ENCODE results near the gene LMBRD1. TPM values are rescaled to one million over a fixed set of nuclear protein-coding genes. Genes with fewer than 3 reads are reported as not detected.

The LMBRD1 gene
- polyA plus RNA-seq, 1 donor (not counting 4 experiments of a cell fraction or from before 2014, with no cell fraction given): 30.1 TPM

DNA sequence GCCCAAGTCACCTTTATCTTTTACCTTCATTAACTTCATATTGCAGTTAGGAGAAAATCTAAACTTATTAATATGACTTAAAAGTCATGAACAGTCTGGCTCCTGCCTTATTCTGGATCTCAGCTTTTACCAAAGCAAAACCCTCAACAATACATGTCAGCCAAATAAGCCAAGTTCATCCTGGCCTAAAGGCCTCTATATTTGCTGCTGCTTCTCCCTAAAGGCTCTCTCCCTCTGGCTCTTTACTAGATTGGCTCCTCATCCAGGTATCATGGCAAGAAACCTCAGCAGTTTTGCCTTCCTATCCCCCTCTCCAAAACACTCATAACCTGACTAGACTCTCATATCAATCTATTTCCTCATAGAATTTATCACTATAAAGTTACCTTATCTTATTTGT is 11.1 kb downstream of the LMBRD1 start:
- H3K27ac ChIP-seq (ENCODE audit: control insufficient read depth, insufficient read depth, low read length): no peak overlapping the region
- H3K9me1 ChIP-seq (ENCODE audit: control insufficient read depth, extremely low read depth, insufficient read depth, low read length): no peaks in the 10 kb centered on the region
- dilution Hi-C loops (cut with MboI; ENCODE audit: extremely low pct_ligation_motif_present, low sequenced_read_pairs): no loop called here
- TF ChIP-seq, protein P1, sequence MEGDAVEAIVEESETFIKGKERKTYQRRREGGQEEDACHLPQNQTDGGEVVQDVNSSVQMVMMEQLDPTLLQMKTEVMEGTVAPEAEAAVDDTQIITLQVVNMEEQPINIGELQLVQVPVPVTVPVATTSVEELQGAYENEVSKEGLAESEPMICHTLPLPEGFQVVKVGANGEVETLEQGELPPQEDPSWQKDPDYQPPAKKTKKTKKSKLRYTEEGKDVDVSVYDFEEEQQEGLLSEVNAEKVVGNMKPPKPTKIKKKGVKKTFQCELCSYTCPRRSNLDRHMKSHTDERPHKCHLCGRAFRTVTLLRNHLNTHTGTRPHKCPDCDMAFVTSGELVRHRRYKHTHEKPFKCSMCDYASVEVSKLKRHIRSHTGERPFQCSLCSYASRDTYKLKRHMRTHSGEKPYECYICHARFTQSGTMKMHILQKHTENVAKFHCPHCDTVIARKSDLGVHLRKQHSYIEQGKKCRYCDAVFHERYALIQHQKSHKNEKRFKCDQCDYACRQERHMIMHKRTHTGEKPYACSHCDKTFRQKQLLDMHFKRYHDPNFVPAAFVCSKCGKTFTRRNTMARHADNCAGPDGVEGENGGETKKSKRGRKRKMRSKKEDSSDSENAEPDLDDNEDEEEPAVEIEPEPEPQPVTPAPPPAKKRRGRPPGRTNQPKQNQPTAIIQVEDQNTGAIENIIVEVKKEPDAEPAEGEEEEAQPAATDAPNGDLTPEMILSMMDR (optimal IDR thresholded peaks at IDR 0.05 in 1 of 3, IDR thresholded peaks at IDR 0.05 in 1 of 3, conservative IDR thresholded peaks at IDR 0.05 in 1 of 3; ENCODE audit: extremely low read depth in 1 of 3, insufficient read depth in 2 of 3, low read length in 3 of 3): no peak
- no peak for TF ChIP-seq EZH2 (IDR thresholded peaks at IDR 0.05; ENCODE audit: low read length)
- no peak overlapping the region for H3K4me3 ChIP-seq (ENCODE audit: control insufficient read depth in 2 of 3, extremely low read depth in 1 of 3, insufficient read depth in 2 of 3, low read depth in 1 of 3, low read length in 3 of 3)
- H3K27me3 ChIP-seq (ENCODE audit: control insufficient read depth, extremely low read depth, insufficient read depth, low read length): no peaks in the 10 kb centered on the region
- peaks cover 2% of the 10 kb centered on the region for H3K79me2 ChIP-seq (ENCODE audit: control insufficient read depth, insufficient read depth, low read length)
- no peaks in the 10 kb centered on the region for H3K9me3 ChIP-seq (ENCODE audit: control insufficient read depth, low read depth, low read length)
- peaks cover 6% of the 10 kb centered on the region for H3K4me1 ChIP-seq (ENCODE audit: control insufficient read depth, extremely low read depth, insufficient read depth, low read length)
- no peak overlapping the region for H3K4me2 ChIP-seq (ENCODE audit: control insufficient read depth, extremely low read depth, insufficient read depth, low read depth, low read length)
- H4K20me1 ChIP-seq (ENCODE audit: control insufficient read depth, extremely low read depth, insufficient read depth, low read length): no peaks in the 10 kb centered on the region
- H3K9ac ChIP-seq (ENCODE audit: control insufficient read depth, extremely low read depth, insufficient read depth, low read length): no peak overlapping the region
- H3K36me3 ChIP-seq (ENCODE audit: control insufficient read depth in 2 of 2, extremely low read depth in 1 of 2, insufficient read depth in 2 of 2, low read length in 2 of 2): peaks cover 0 to 3% of the 10 kb centered on the region in 2 experiments
- no peak overlapping the region for H2AFZ ChIP-seq (ENCODE audit: control insufficient read depth, low read length)
- no peak for FAIRE-seq
- no peak for DNase-seq (ENCODE audit: low read depth, low spot score)

GRCh38 chr6:69784595-69785377 is 12.0 kb downstream of the LMBRD1 start:
- Histone ChIP-seq H3K9ac (ENCODE audit: control insufficient read depth, extremely low read depth, insufficient read depth, low read length) (no peak overlapping the region), H3K4me2 (ENCODE audit: control insufficient read depth, extremely low read depth, insufficient read depth, low read depth, low read length) (no peak overlapping the region), H3K27ac (ENCODE audit: control insufficient read depth, insufficient read depth, low read length) (no peak overlapping the region), H3K79me2 (ENCODE audit: control insufficient read depth, insufficient read depth, low read length) (peaks cover 2% of the 10 kb centered on the region), H3K4me1 (ENCODE audit: control insufficient read depth, extremely low read depth, insufficient read depth, low read length) (peaks cover 7% of the 10 kb centered on the region), H2AFZ (ENCODE audit: control insufficient read depth, low read length) (no peak overlapping the region), H3K4me3 (ENCODE audit: control insufficient read depth in 2 of 3, extremely low read depth in 1 of 3, insufficient read depth in 2 of 3, low read depth in 1 of 3, low read length in 3 of 3) (no peak overlapping the region), H3K27me3 (ENCODE audit: control insufficient read depth, extremely low read depth, insufficient read depth, low read length) (no peaks in the 10 kb centered on the region), H4K20me1 (ENCODE audit: control insufficient read depth, extremely low read depth, insufficient read depth, low read length) (no peaks in the 10 kb centered on the region), H3K9me1 (ENCODE audit: control insufficient read depth, extremely low read depth, insufficient read depth, low read length) (no peaks in the 10 kb centered on the region), H3K36me3 (ENCODE audit: control insufficient read depth in 2 of 2, extremely low read depth in 1 of 2, insufficient read depth in 2 of 2, low read length in 2 of 2) (peaks cover 0 to 3% of the 10 kb centered on the region in 2 experiments), H3K9me3 (ENCODE audit: control insufficient read depth, low read depth, low read length) (no peaks in the 10 kb centered on the region)
- TF ChIP-seq, protein P1 (optimal IDR thresholded peaks at IDR 0.05 in 1 of 3, IDR thresholded peaks at IDR 0.05 in 1 of 3, conservative IDR thresholded peaks at IDR 0.05 in 1 of 3; ENCODE audit: extremely low read depth in 1 of 3, insufficient read depth in 2 of 3, low read length in 3 of 3): no peak
- no peak for TF ChIP-seq EZH2 (IDR thresholded peaks at IDR 0.05; ENCODE audit: low read length)
- dilution Hi-C loops (cut with MboI; ENCODE audit: extremely low pct_ligation_motif_present, low sequenced_read_pairs): no loop called here
- no peak for FAIRE-seq
- DNase-seq (ENCODE audit: low read depth, low spot score): no peak
